ENCODE results near the gene PYM1. TPM values are rescaled to one million over a fixed set of nuclear protein-coding genes. Genes with fewer than 3 reads are reported as not detected.
A peak's percentile ranks its signal among the peaks of the same experiment; 100 is the strongest.

Gene PYM1
- total RNA-seq, 1 donor from 2014 or later = 14.8 TPM

GRCh38 chr12:55937981-55938380 lies 10.3 kb upstream of the PYM1 start:
- Histone ChIP-seq H3K4me1 (peaks cover 23% of the 10 kb centered on the region), H3K36me3 (peaks cover 8% of the 10 kb centered on the region), H3K27ac (replicated peaks) (no peak overlapping the region), H3K4me3 (no peak overlapping the region), H3K27me3 (ENCODE audit: low read depth) (no peaks in the 10 kb centered on the region), H3K9me3 (replicated peaks) (no peaks in the 10 kb centered on the region)
- no peak for DNase-seq
- intact Hi-C loops (cut with micrococcal nuclease) = loop anchor here (5.0 to 10.0 kb wide), 2 partner anchors 113 to 201 kb away; partner anchors contain the start of gene DNAJC14
- no peak for TF ChIP-seq CTCF (IDR thresholded peaks at IDR 0.05; ENCODE audit: borderline replicate concordance)

- no peaks in the 10 kb centered on the region for H3K9me3 ChIP-seq (replicated peaks)
- H3K4me3 ChIP-seq = peak overlapping the region; percentile 55
- H3K4me1 ChIP-seq = peaks cover 42% of the 10 kb centered on the region
- intact Hi-C loops (cut with micrococcal nuclease) = loop anchor here (5.0 to 10.0 kb wide), 2 partner anchors 111 to 198 kb away; partner anchors contain the start of gene DNAJC14
- peak overlapping the region; percentile 71 for H3K27ac ChIP-seq (replicated peaks)
- TF ChIP-seq CTCF (IDR thresholded peaks at IDR 0.05; ENCODE audit: borderline replicate concordance) = no peak
- DNase-seq = peak; percentile 54
- H3K36me3 ChIP-seq = no peaks in the 10 kb centered on the region
- no peaks in the 10 kb centered on the region for H3K27me3 ChIP-seq (ENCODE audit: low read depth)
These were observed 8.1 kb upstream of the PYM1 start for GRCh38 chr12:55935738-55936151.

DNA sequence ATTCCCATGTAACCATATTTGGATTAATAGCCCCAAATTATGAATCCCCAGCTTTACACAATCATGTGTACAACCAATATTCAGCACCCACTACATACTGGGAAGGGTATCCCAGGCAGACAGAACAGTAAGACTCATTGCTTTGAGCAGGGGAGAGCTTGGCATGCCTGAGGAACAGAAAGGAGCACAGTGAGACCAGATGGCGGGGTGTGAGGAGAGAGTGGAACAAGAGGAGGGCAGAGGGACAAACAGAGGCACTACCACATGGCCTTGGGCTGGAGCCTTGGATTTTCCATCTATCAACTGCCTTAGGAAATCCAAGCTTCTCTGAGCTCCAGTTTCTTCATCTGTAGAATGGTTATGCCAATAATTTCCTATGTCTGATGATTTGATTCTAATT lies 7.1 kb upstream of the PYM1 start:
- no peak overlapping the region for H3K4me3 ChIP-seq
- no peak for DNase-seq
- no peak for TF ChIP-seq CTCF (IDR thresholded peaks at IDR 0.05; ENCODE audit: borderline replicate concordance)
- H3K9me3 ChIP-seq (replicated peaks) = no peaks in the 10 kb centered on the region
- H3K36me3 ChIP-seq = no peaks in the 10 kb centered on the region
- H3K27me3 ChIP-seq (ENCODE audit: low read depth) = no peaks in the 10 kb centered on the region
- intact Hi-C loops (cut with micrococcal nuclease) = loop anchor here (5.0 to 10.0 kb wide), 2 partner anchors 110 to 197 kb away; partner anchors contain the start of gene DNAJC14
- peaks cover 44% of the 10 kb centered on the region for H3K4me1 ChIP-seq
- H3K27ac ChIP-seq (replicated peaks) = no peak overlapping the region

- H3K4me3 ChIP-seq = no peak overlapping the region
- no peak overlapping the region for H3K27ac ChIP-seq (replicated peaks)
- H3K9me3 ChIP-seq (replicated peaks) = no peaks in the 10 kb centered on the region
- DNase-seq = no peak
- intact Hi-C loops (cut with micrococcal nuclease) = loop anchor here (10.0 kb wide), 1 partner anchor 109 kb away; the partner anchor contains the start of gene DNAJC14
- no peaks in the 10 kb centered on the region for H3K36me3 ChIP-seq
- no peaks in the 10 kb centered on the region for H3K27me3 ChIP-seq (ENCODE audit: low read depth)
- TF ChIP-seq CTCF (IDR thresholded peaks at IDR 0.05; ENCODE audit: borderline replicate concordance) = no peak
- H3K4me1 ChIP-seq = peaks cover 45% of the 10 kb centered on the region
These were observed 6.4 kb upstream of the PYM1 start for GRCh38 chr12:55933799-55934742.

GRCh38 chr12:55933169-55933798 lies 5.6 kb upstream of the PYM1 start:
- Histone ChIP-seq H3K36me3 (no peaks in the 10 kb centered on the region), H3K4me1 (peaks cover 53% of the 10 kb centered on the region), H3K27ac (replicated peaks) (no peak overlapping the region), H3K4me3 (peak overlapping the region; percentile 84), H3K27me3 (ENCODE audit: low read depth) (no peaks in the 10 kb centered on the region), H3K9me3 (replicated peaks) (no peaks in the 10 kb centered on the region)
- DNase-seq = no peak
- TF ChIP-seq CTCF (IDR thresholded peaks at IDR 0.05; ENCODE audit: borderline replicate concordance) = no peak
- intact Hi-C loops (cut with micrococcal nuclease) = loop anchor here (10.0 kb wide), 1 partner anchor 108 kb away; the partner anchor contains the start of gene DNAJC14
